Dermis microvascular lymphatic vessel endothelial cell (primary cell): ENCODE results near the gene STPG4. TPM values are rescaled to one million over a fixed set of nuclear protein-coding genes. Genes with fewer than 3 reads are reported as not detected.

Experiments
- total RNA-seq: library from RNA; depleted of rRNA; stranded (reverse); fragments of >200 nt; gene quantifications from 2 replicates; pipeline ENCODE4 v1.2.1, GENCODE V29; 2014

STPG4 gene
- total RNA-seq, 1 donor from 2014 or later, result under 0.01 TPM

Other genes starting within 250 kb of the STPG4 start
- 182 and 227 TPM in 2 replicates for gene MCFD2, start 239.5 kb downstream of the STPG4 start, total RNA-seq
- 4.6 and 6.4 TPM in 2 replicates for gene TTC7A, start 214.1 kb downstream of the STPG4 start, total RNA-seq
- gene CALM2, start 21.2 kb upstream of the STPG4 start, total RNA-seq, result 290 and 365 TPM in 2 replicates
- gene EPCAM, start 214.0 kb upstream of the STPG4 start, total RNA-seq, result 0.13 and 1.1 TPM in 2 replicates
- 22.6 and 31.1 TPM in 2 replicates for gene MSH2, start 247.8 kb upstream of the STPG4 start, total RNA-seq